GM23248 (cell line): ENCODE results near the gene OMP.

Experiments
- EZH2 ChIP-seq: fragments of 200-600 bp; sonication (generic); IDR thresholded peaks from 2 replicates; pipeline ENCODE4 v1.6.1; 2018; ENCODE audit warnings: antibody characterized with exemption, mild to moderate bottlenecking; ENCODE audit not compliant: insufficient read depth, poor library complexity, severe bottlenecking
- EZH2phosphoT487 ChIP-seq: fragments of 200-600 bp; sonication (generic); IDR thresholded peaks from 2 replicates; pipeline ENCODE4 v1.6.1; 2018; ENCODE audit warnings: antibody characterized with exemption, moderate library complexity, mild to moderate bottlenecking, low read depth; ENCODE audit not compliant: insufficient read depth

- no peak for TF ChIP-seq EZH2
- no peak for TF ChIP-seq EZH2phosphoT487
These were observed 21.4 kb downstream of the OMP start for GRCh38 chr11:77124041-77124440.
